Neuronal stem cell (in vitro differentiated cells): ENCODE measurements around the gene RAP1GAP2.

Source experiments
- DNase-seq: peaks from one replicate; pipeline ENCODE4 v3.0.0-alpha.2; 2013; ENCODE audit warnings: low spot score
- H2AFZ ChIP-seq: one replicate; pipeline ENCODE4 v1.6.1; 2013; ENCODE audit warnings: mild to moderate bottlenecking, low read length, inconsistent platforms
- H2AK5ac ChIP-seq: 2 replicates; pipeline ENCODE4 v1.6.1; 2013; ENCODE audit warnings: low read depth, mild to moderate bottlenecking, inconsistent platforms, low read length, moderate library complexity, mixed read lengths
- H2BK120ac ChIP-seq: 2 replicates; pipeline ENCODE4 v1.6.1; 2013; ENCODE audit warnings: low read depth, mild to moderate bottlenecking, inconsistent platforms, low read length, moderate library complexity, mixed read lengths
- H2BK12ac ChIP-seq: one replicate; pipeline ENCODE4 v1.6.1; 2013; ENCODE audit warnings: low read length, inconsistent platforms
- H2BK15ac ChIP-seq: 2 replicates; pipeline ENCODE4 v1.6.1; 2013; ENCODE audit warnings: mild to moderate bottlenecking, low read length, inconsistent platforms, mixed read lengths
- H2BK5ac ChIP-seq: one replicate; pipeline ENCODE4 v1.6.1; 2013; ENCODE audit warnings: inconsistent platforms, mild to moderate bottlenecking, low read length, moderate library complexity
- H3K14ac ChIP-seq: one replicate; pipeline ENCODE4 v1.6.1; 2013; ENCODE audit warnings: low read length, inconsistent platforms
- H3K18ac ChIP-seq: 2 replicates; pipeline ENCODE4 v1.6.1; 2013; ENCODE audit warnings: low read length, inconsistent platforms
- H3K23ac ChIP-seq: 2 replicates; pipeline ENCODE4 v1.6.1; 2013; ENCODE audit warnings: low read depth, mild to moderate bottlenecking, mixed read lengths, low read length, inconsistent platforms; ENCODE audit not compliant: poor library complexity
- H3K27ac ChIP-seq: replicated peaks from 3 replicates; pipeline ENCODE4 v1.5.1; 2013; ENCODE audit warnings: low read length, inconsistent platforms
- H3K27me3 ChIP-seq, 3 experiments: 2 replicates each; pipeline ENCODE4 v1.6.1; 2013; ENCODE audit warnings: low read length in 3 of 3, mild to moderate bottlenecking in 2 of 3, inconsistent platforms in 1 of 3, low read depth in 1 of 3, mixed read lengths in 1 of 3, moderate library complexity in 1 of 3; ENCODE audit not compliant: control insufficient read depth in 3 of 3, insufficient read depth in 3 of 3
- H3K36me3 ChIP-seq, 2 donors: replicated peaks in 1 of 2; 2 replicates each; pipeline ENCODE4 v1.6.1; 2013; ENCODE audit warnings: low read length in 2 of 2; ENCODE audit not compliant: control insufficient read depth in 2 of 2, insufficient read depth in 2 of 2
- H3K4ac ChIP-seq: 2 replicates; pipeline ENCODE4 v1.6.1; 2013; ENCODE audit warnings: inconsistent platforms, mild to moderate bottlenecking, low read length, moderate library complexity
- H3K4me1 ChIP-seq, 2 donors: 1 replicate in 1 of 2; 2 replicates in 1 of 2; pipeline ENCODE4 v1.6.1; 2013; ENCODE audit warnings: low read length in 2 of 2, low read depth in 1 of 2; ENCODE audit not compliant: control insufficient read depth in 2 of 2, insufficient read depth in 1 of 2
- H3K4me2 ChIP-seq: one replicate; pipeline ENCODE4 v1.6.1; 2013; ENCODE audit warnings: mild to moderate bottlenecking, low read length, inconsistent platforms; ENCODE audit not compliant: insufficient read depth, poor library complexity, severe bottlenecking
- H3K4me3 ChIP-seq, 2 donors: 2 replicates each; pipeline ENCODE4 v1.5.1; 2013; ENCODE audit warnings: low read length in 2 of 2, mild to moderate bottlenecking in 2 of 2, inconsistent platforms in 1 of 2, moderate library complexity in 1 of 2
- H3K79me1 ChIP-seq: one replicate; pipeline ENCODE4 v1.6.1; 2013; ENCODE audit warnings: low read depth, mild to moderate bottlenecking, inconsistent platforms, low read length, moderate library complexity
- H3K9ac ChIP-seq: one replicate; pipeline ENCODE4 v1.6.1; 2013; ENCODE audit warnings: mild to moderate bottlenecking, low read depth, low read length, inconsistent platforms; ENCODE audit not compliant: poor library complexity
- H3K9me3 ChIP-seq, 2 donors: replicated peaks in 1 of 2; 2 replicates each; pipeline versions ENCODE3 to v1.6.1; 2013; ENCODE audit warnings: low read length in 2 of 2, mild to moderate bottlenecking in 2 of 2, inconsistent platforms in 1 of 2, low read depth in 1 of 2, mixed read lengths in 1 of 2, moderate library complexity in 1 of 2; ENCODE audit not compliant: control insufficient read depth in 2 of 2, insufficient read depth in 1 of 2
- H4K8ac ChIP-seq: one replicate; pipeline ENCODE4 v1.6.1; 2013; ENCODE audit warnings: low read depth, mild to moderate bottlenecking, inconsistent platforms, low read length, moderate library complexity
- H4K91ac ChIP-seq: one replicate; pipeline ENCODE4 v1.6.1; 2013; ENCODE audit warnings: low read length, low read depth, mild to moderate bottlenecking, inconsistent platforms; ENCODE audit not compliant: poor library complexity
- WGBS, 2 donors: extraction: QIAGEN DNeasy Blood & Tissue Kit; methylation state at CpG; one replicate each; pipeline ENCODE4 v1.1.7; 2013; ENCODE audit warnings: missing lambda C conversion rate in 2 of 2, mixed read lengths in 1 of 2; ENCODE audit not compliant: insufficient read length in 2 of 2, insufficient replicate concordance in 1 of 2; ENCODE audit errors: extremely low coverage in 2 of 2; 5-methylcytosine and 5-hydroxymethylcytosine counted together

Gene RAP1GAP2

GRCh38 chr17:2898255-2898926, 102.2 kb downstream of the RAP1GAP2 start:
- peak overlapping the region; percentile 46 for H3K4ac ChIP-seq
- peak overlapping the region; percentile 39 for H2BK5ac ChIP-seq
- H2AFZ ChIP-seq: no peak overlapping the region
- no peak overlapping the region for H2BK12ac ChIP-seq
- H3K9me3 ChIP-seq: peaks cover 0 to 2% of the 10 kb centered on the region in 2 donors
- no peaks in the 10 kb centered on the region for H3K79me1 ChIP-seq
- H4K91ac ChIP-seq: no peak overlapping the region
- H3K4me2 ChIP-seq: no peak overlapping the region
- H2BK15ac ChIP-seq: no peak overlapping the region
- H2BK120ac ChIP-seq: no peak overlapping the region
- H4K8ac ChIP-seq: no peak overlapping the region
- no peaks in the 10 kb centered on the region for H3K36me3 ChIP-seq
- peak overlapping the region; percentile 77 for H3K18ac ChIP-seq
- DNase-seq: no peak
- no peaks in the 10 kb centered on the region for H3K4me1 ChIP-seq
- H3K4me3 ChIP-seq: no peak overlapping the region
- H3K14ac ChIP-seq: peak overlapping the region; percentile 92
- H3K27me3 ChIP-seq: peaks cover 0 to 4% (median 0%) of the 10 kb centered on the region in 3 experiments
- no peak overlapping the region for H3K9ac ChIP-seq
- no peak overlapping the region for H2AK5ac ChIP-seq
- no peak overlapping the region for H3K23ac ChIP-seq
- H3K27ac ChIP-seq: no peak overlapping the region
- WGBS, 2 donors: no CpG with 5 or more reads among the region's 15 CpGs

GRCh38 chr17:2899906-2900305, 103.7 kb downstream of the RAP1GAP2 start:
- no peak overlapping the region for H3K4ac ChIP-seq
- no peak overlapping the region for H2BK15ac ChIP-seq
- no peak overlapping the region for H2AK5ac ChIP-seq
- no peak overlapping the region for H2BK120ac ChIP-seq
- no peak overlapping the region for H3K18ac ChIP-seq
- H3K79me1 ChIP-seq: no peaks in the 10 kb centered on the region
- no peak overlapping the region for H3K14ac ChIP-seq
- no peak overlapping the region for H3K4me3 ChIP-seq
- H3K9ac ChIP-seq: no peak overlapping the region
- no CpG with 5 or more reads among the region's 9 CpGs for WGBS, 2 donors
- no peak overlapping the region for H3K27ac ChIP-seq
- peaks cover 0 to 2% of the 10 kb centered on the region in 2 donors for H3K9me3 ChIP-seq
- H2BK5ac ChIP-seq: no peak overlapping the region
- no peak overlapping the region for H2BK12ac ChIP-seq
- H3K23ac ChIP-seq: no peak overlapping the region
- H4K91ac ChIP-seq: no peak overlapping the region
- H3K4me1 ChIP-seq: peaks cover 0 to 10% of the 10 kb centered on the region in 2 donors
- no peak overlapping the region for H3K4me2 ChIP-seq
- H3K36me3 ChIP-seq: no peaks in the 10 kb centered on the region
- H2AFZ ChIP-seq: no peak overlapping the region
- H3K27me3 ChIP-seq: peaks cover 0 to 12% (median 0%) of the 10 kb centered on the region in 3 experiments
- DNase-seq: no peak
- no peak overlapping the region for H4K8ac ChIP-seq

GRCh38 chr17:2900842-2901241, 104.6 kb downstream of the RAP1GAP2 start:
- Histone ChIP-seq H3K9me3 (peaks cover 0 to 2% of the 10 kb centered on the region in 2 donors), H3K18ac (no peak overlapping the region), H3K4me3 (no peak overlapping the region), H2BK12ac (no peak overlapping the region), H2BK5ac (no peak overlapping the region), H3K4ac (no peak overlapping the region), H3K27ac (no peak overlapping the region), H3K36me3 (no peaks in the 10 kb centered on the region), H4K91ac (no peak overlapping the region), H3K23ac (no peak overlapping the region), H2BK120ac (no peak overlapping the region), H3K27me3 (peaks cover 0 to 12% (median 0%) of the 10 kb centered on the region in 3 experiments), H2AK5ac (no peak overlapping the region), H3K4me1 (peaks cover 0 to 10% of the 10 kb centered on the region in 2 donors), H3K14ac (no peak overlapping the region), H4K8ac (no peak overlapping the region), H3K4me2 (no peak overlapping the region), H2BK15ac (peak overlapping the region; percentile 20), H2AFZ (no peak overlapping the region), H3K79me1 (no peaks in the 10 kb centered on the region), H3K9ac (no peak overlapping the region)
- no CpG with 5 or more reads among the region's 9 CpGs for WGBS, 2 donors
- DNase-seq: no peak

GRCh38 chr17:2901582-2901981, 105.3 kb downstream of the RAP1GAP2 start:
- Histone ChIP-seq H3K4ac (no peak overlapping the region), H2AK5ac (no peak overlapping the region), H3K9ac (no peak overlapping the region), H3K36me3 (no peaks in the 10 kb centered on the region), H4K91ac (no peak overlapping the region), H2BK12ac (no peak overlapping the region), H3K23ac (no peak overlapping the region), H2AFZ (no peak overlapping the region), H3K79me1 (no peaks in the 10 kb centered on the region), H3K4me2 (no peak overlapping the region), H3K4me3 (peak overlapping the region in 1 of 2 donors; percentile 43), H3K4me1 (peaks cover 0 to 10% of the 10 kb centered on the region in 2 donors), H2BK5ac (no peak overlapping the region), H3K9me3 (peaks cover 0 to 2% of the 10 kb centered on the region in 2 donors), H4K8ac (no peak overlapping the region), H2BK120ac (no peak overlapping the region), H3K27ac (no peak overlapping the region), H2BK15ac (no peak overlapping the region), H3K14ac (no peak overlapping the region), H3K27me3 (peaks cover 0 to 12% (median 0%) of the 10 kb centered on the region in 3 experiments), H3K18ac (no peak overlapping the region)
- no peak for DNase-seq
- WGBS, 2 donors: no CpG with 5 or more reads among the region's 4 CpGs
